ENCODE measurements around the gene ANAPC10. TPM values are rescaled to one million over a fixed set of nuclear protein-coding genes. Genes with fewer than 3 reads are reported as not detected.

The ANAPC10 gene
- total RNA-seq, 1 donor from 2014 or later = 21.0 TPM

DNA sequence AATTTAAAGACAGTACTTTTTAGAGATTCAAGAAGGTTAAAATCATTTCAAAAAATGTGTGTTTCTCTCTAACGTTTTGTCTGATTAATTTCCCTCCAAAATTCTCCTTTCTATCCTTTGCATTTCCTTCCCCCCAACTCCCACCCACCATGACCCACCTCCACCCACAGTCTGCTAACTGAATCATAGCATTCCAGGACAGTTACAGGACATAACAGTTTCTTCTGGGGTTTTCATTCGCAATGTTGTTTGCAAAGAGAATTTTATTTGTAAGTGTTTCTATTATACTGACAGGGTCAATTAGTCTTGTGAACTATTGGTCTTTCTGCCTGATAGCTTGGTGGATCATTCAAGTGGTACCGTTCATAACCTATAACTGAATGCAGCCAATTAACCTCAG, 53.7 kb downstream of the ANAPC10 start:
- Mint-ChIP-seq H3K4me3 (no peak overlapping the region), H3K4me1 (ENCODE audit: unreplicated experiment) (peaks cover 15% of the 10 kb centered on the region), H3K9me3 (no peaks in the 10 kb centered on the region), H3K27ac (no peak overlapping the region), H3K36me3 (peaks cover 4% of the 10 kb centered on the region), H3K27me3 (no peaks in the 10 kb centered on the region)
- no peak for DNase-seq (ENCODE audit: extremely low spot score, unreplicated experiment)
- no peak for TF ChIP-seq CTCF (conservative IDR thresholded peaks at IDR 0.05)

GRCh38 chr4:145043306-145043705, 54.7 kb downstream of the ANAPC10 start:
- TF ChIP-seq CTCF (conservative IDR thresholded peaks at IDR 0.05) = no peak
- Mint-ChIP-seq H3K9me3 (no peaks in the 10 kb centered on the region), H3K36me3 (peaks cover 4% of the 10 kb centered on the region), H3K27ac (no peak overlapping the region), H3K4me3 (no peak overlapping the region), H3K27me3 (no peaks in the 10 kb centered on the region), H3K4me1 (ENCODE audit: unreplicated experiment) (peaks cover 15% of the 10 kb centered on the region)
- no peak for DNase-seq (ENCODE audit: extremely low spot score, unreplicated experiment)

- no peaks in the 10 kb centered on the region for H3K9me3 Mint-ChIP-seq
- no peaks in the 10 kb centered on the region for H3K27me3 Mint-ChIP-seq
- peaks cover 15% of the 10 kb centered on the region for H3K4me1 Mint-ChIP-seq (ENCODE audit: unreplicated experiment)
- peaks cover 4% of the 10 kb centered on the region for H3K36me3 Mint-ChIP-seq
- no peak for DNase-seq (ENCODE audit: extremely low spot score, unreplicated experiment)
- TF ChIP-seq CTCF (conservative IDR thresholded peaks at IDR 0.05) = no peak
- H3K27ac Mint-ChIP-seq = no peak overlapping the region
- H3K4me3 Mint-ChIP-seq = no peak overlapping the region
Observed at GRCh38 chr4:145042601-145043285, 55.3 kb downstream of the ANAPC10 start.

DNA sequence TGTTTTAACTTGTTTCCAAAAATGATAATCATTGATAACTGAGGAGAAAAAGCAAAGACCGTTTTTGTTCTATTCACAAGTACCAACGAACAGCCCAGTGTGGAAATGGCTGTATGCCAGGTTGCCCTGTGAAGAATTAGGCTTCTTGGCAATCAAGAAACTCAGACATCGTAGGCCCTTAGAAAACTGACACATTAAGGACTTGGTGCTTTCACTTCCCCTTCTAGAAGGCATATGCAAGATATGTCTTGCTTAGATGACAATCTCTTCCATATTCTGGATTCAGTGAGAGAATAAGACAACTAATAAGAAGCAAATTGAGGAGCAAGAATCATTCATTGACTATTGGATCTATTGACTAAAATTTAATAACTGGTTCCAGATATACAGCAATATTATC, 56.6 kb downstream of the ANAPC10 start:
- H3K4me3 Mint-ChIP-seq = no peak overlapping the region
- DNase-seq (ENCODE audit: extremely low spot score, unreplicated experiment) = no peak
- no peaks in the 10 kb centered on the region for H3K9me3 Mint-ChIP-seq
- no peak overlapping the region for H3K27ac Mint-ChIP-seq
- TF ChIP-seq CTCF (conservative IDR thresholded peaks at IDR 0.05) = no peak
- peaks cover 5% of the 10 kb centered on the region for H3K4me1 Mint-ChIP-seq (ENCODE audit: unreplicated experiment)
- H3K27me3 Mint-ChIP-seq = no peaks in the 10 kb centered on the region
- H3K36me3 Mint-ChIP-seq = peaks cover 4% of the 10 kb centered on the region

DNA sequence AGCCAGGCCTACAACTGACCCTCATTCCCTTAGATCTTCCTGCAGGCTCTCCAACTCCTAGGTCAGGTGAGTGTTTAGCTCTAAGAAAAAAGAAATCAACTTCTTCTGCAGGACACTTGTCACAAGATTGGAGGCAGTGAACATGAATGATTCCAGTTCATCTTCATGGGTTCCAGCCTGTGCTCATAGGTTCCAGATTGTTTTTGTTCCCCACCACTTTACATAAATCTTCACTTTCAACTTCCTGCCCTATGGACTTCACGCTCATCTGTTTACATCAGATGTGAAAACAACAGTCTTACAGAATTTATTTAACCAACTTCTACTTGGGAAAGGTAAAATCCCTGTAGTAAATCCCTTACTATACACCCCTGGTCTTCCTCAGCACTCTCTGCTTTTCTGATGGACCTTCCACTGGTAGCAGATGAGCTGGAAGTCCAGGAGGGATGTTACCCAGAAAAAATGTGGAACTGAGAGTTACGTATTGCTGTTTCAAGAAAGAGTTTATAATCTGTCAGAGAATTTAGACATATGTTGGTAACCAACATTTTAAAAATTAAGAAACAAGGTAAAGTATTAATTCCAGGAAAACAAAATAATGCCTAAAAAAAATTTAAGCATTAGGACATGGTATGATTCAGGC, 62.4 kb downstream of the ANAPC10 start:
- no peaks in the 10 kb centered on the region for H3K4me1 Mint-ChIP-seq (ENCODE audit: unreplicated experiment)
- no peak overlapping the region for H3K27ac Mint-ChIP-seq
- no peaks in the 10 kb centered on the region for H3K27me3 Mint-ChIP-seq
- H3K4me3 Mint-ChIP-seq = no peak overlapping the region
- no peak for DNase-seq (ENCODE audit: extremely low spot score, unreplicated experiment)
- peaks cover 7% of the 10 kb centered on the region for H3K9me3 Mint-ChIP-seq
- H3K36me3 Mint-ChIP-seq = peaks cover 27% of the 10 kb centered on the region
- no peak for TF ChIP-seq CTCF (conservative IDR thresholded peaks at IDR 0.05)
